Liver (tissue), 9 donors: Measurements from ENCODE around the gene PRR30. TPM values are rescaled to one million over a fixed set of nuclear protein-coding genes. Genes with fewer than 3 reads are reported as not detected.
A peak's percentile ranks its signal among the peaks of the same experiment; 100 is the strongest.

Experiments used
- DNase-seq: peaks from one replicate; pipeline ENCODE4 v3.0.0-alpha.2; 2017; ENCODE audit warnings: low spot score
- H3K27ac ChIP-seq, 2 donors: one replicate each; pipeline ENCODE4 v1.7.0; 2013; ENCODE audit warnings: inconsistent platforms in 2 of 2, low read length in 2 of 2, control low read depth in 1 of 2, low read depth in 1 of 2, mild to moderate bottlenecking in 1 of 2
- H3K27me3 ChIP-seq, 4 donors: one replicate each; pipeline versions ENCODE4 v1.6.1 to v1.7.0; 2013; ENCODE audit warnings: low read length in 3 of 4, inconsistent platforms in 1 of 4, mild to moderate bottlenecking in 1 of 4, moderate library complexity in 1 of 4; ENCODE audit not compliant: control insufficient read depth in 4 of 4, insufficient read depth in 4 of 4
- H3K36me3 ChIP-seq, 4 donors: one replicate each; pipeline versions ENCODE4 v1.6.1 to v1.7.0; 2013; ENCODE audit warnings: low read length in 3 of 4, mild to moderate bottlenecking in 3 of 4, low read depth in 1 of 4, moderate library complexity in 1 of 4; ENCODE audit not compliant: control insufficient read depth in 4 of 4, insufficient read depth in 3 of 4
- H3K4me1 ChIP-seq, 4 donors: one replicate each; pipeline versions ENCODE4 v1.6.1 to v1.7.0; 2013; ENCODE audit warnings: low read length in 3 of 4, mild to moderate bottlenecking in 3 of 4, moderate library complexity in 1 of 4; ENCODE audit not compliant: control insufficient read depth in 4 of 4, insufficient read depth in 4 of 4
- H3K4me3 ChIP-seq, 3 donors: one replicate each; pipeline versions ENCODE4 v1.6.1 to v1.7.0; 2013; ENCODE audit warnings: low read length in 3 of 3, control low read depth in 1 of 3, low read depth in 1 of 3, mild to moderate bottlenecking in 1 of 3
- H3K9ac ChIP-seq, 2 donors: one replicate each; pipeline ENCODE4 v1.7.0; 2013; ENCODE audit warnings: low read length in 2 of 2, mild to moderate bottlenecking in 2 of 2, moderate library complexity in 2 of 2, control low read depth in 1 of 2, low read depth in 1 of 2
- H3K9me3 ChIP-seq, 4 donors: one replicate each; pipeline versions ENCODE4 v1.6.1 to v1.7.0; 2013; ENCODE audit warnings: low read length in 3 of 4; ENCODE audit not compliant: control insufficient read depth in 4 of 4
- CTCF ChIP-seq: fragments of 150-350 bp; IDR thresholded peaks from 2 replicates; pipeline ENCODE4 v1.5.1; 2017; ENCODE audit warnings: improper control_type of control experiment, low read depth, low read length; ENCODE audit not compliant: missing input control
- EGR1 ChIP-seq, 2 donors: IDR thresholded peaks; 2 replicates each; pipeline ENCODE4 v1.6.1; 2016 to 2018; ENCODE audit warnings: antibody characterized with exemption in 2 of 2, low read depth in 2 of 2
- FOXA1 ChIP-seq: IDR thresholded peaks from 2 replicates; pipeline ENCODE4 v1.6.1; 2016; ENCODE audit warnings: antibody characterized with exemption
- FOXA2 ChIP-seq: IDR thresholded peaks from 2 replicates; pipeline ENCODE4 v1.6.1; 2016; ENCODE audit warnings: antibody characterized with exemption
- GABPA ChIP-seq, 2 donors: IDR thresholded peaks in 1 of 2; conservative IDR thresholded peaks in 1 of 2; 2 replicates each; pipeline ENCODE4 v1.6.1; 2016; ENCODE audit warnings: antibody characterized with exemption in 2 of 2, mild to moderate bottlenecking in 1 of 2, moderate library complexity in 1 of 2
- HNF4A ChIP-seq, 2 donors: conservative IDR thresholded peaks; 2 replicates each; pipeline ENCODE4 v1.6.1; 2016; ENCODE audit warnings: antibody characterized with exemption in 2 of 2, mild to moderate bottlenecking in 2 of 2
- HNF4G ChIP-seq: IDR thresholded peaks from 2 replicates; pipeline ENCODE4 v1.6.1; 2016; ENCODE audit warnings: antibody characterized with exemption
- JUND ChIP-seq, 2 donors: IDR thresholded peaks; 2 replicates each; pipeline ENCODE4 v1.6.1; 2016; ENCODE audit warnings: antibody characterized with exemption in 2 of 2
- NR2F2 ChIP-seq: IDR thresholded peaks from 2 replicates; pipeline ENCODE4 v1.6.1; 2016; ENCODE audit warnings: antibody characterized with exemption
- RAD21 ChIP-seq, 2 donors: IDR thresholded peaks; 2 replicates each; pipeline ENCODE4 v1.6.1; 2016; ENCODE audit warnings: antibody characterized with exemption in 2 of 2, mild to moderate bottlenecking in 2 of 2
- RXRA ChIP-seq, 2 donors: IDR thresholded peaks; 2 replicates each; pipeline ENCODE4 v1.6.1; 2017 to 2018; ENCODE audit warnings: antibody characterized with exemption in 2 of 2, mild to moderate bottlenecking in 1 of 2
- SP1 ChIP-seq: IDR thresholded peaks from 2 replicates; pipeline ENCODE4 v1.6.1; 2018; ENCODE audit warnings: antibody characterized with exemption, mild to moderate bottlenecking
- TAF1 ChIP-seq: conservative IDR thresholded peaks from 2 replicates; pipeline ENCODE4 v1.6.1; 2016; ENCODE audit warnings: antibody characterized with exemption, mild to moderate bottlenecking
- YY1 ChIP-seq: IDR thresholded peaks from 2 replicates; pipeline ENCODE4 v1.6.1; 2016; ENCODE audit warnings: antibody characterized with exemption, mild to moderate bottlenecking
- WGBS: extraction: QIAGEN DNeasy Blood & Tissue Kit; methylation state at CpG from one replicate; pipeline ENCODE4 v1.1.7; 2013; 5-methylcytosine and 5-hydroxymethylcytosine counted together
- polyA plus RNA-seq, 2 donors: library from polyadenylated mRNA; stranded (reverse) in 1 of 2; unstranded in 1 of 2; fragments of 200-250 nt in 1 of 2; fragments of >200 nt in 1 of 2; fragmentation: Nextera tagmentation in 1 of 2; extraction: Ambion mirVana in 1 of 2; gene quantifications; one replicate each; pipeline versions ENCODE4 v1.2.1 to v1.2.3, GENCODE V29; 2013 to 2015
- total RNA-seq, 2 donors: library from RNA; depleted of rRNA; stranded (reverse); fragments of >200 nt; gene quantifications; one replicate each; pipeline ENCODE4 v1.2.3, GENCODE V29; 2014
- TF ChIP-seq, protein P1 (sequence below): IDR thresholded peaks from 2 replicates; pipeline ENCODE4 v1.6.1; 2016; ENCODE audit warnings: antibody characterized with exemption
- TF ChIP-seq, protein P2 (sequence below): IDR thresholded peaks from 2 replicates; pipeline ENCODE4 v1.6.1; 2016; ENCODE audit warnings: antibody characterized with exemption, mild to moderate bottlenecking
- TF ChIP-seq, protein P3 (sequence below): IDR thresholded peaks from 2 replicates; pipeline ENCODE4 v1.6.1; 2016; ENCODE audit warnings: antibody characterized with exemption
- TF ChIP-seq, protein P4 (sequence below): IDR thresholded peaks from 2 replicates; pipeline ENCODE4 v1.6.1; 2016; ENCODE audit warnings: antibody characterized with exemption
- donor health status: healthy.
- donor health status: healthy.
- donor health status: healthy.
- donor health status: healthy.
- donor health status: healthy.

PRR30 gene
- total and polyA plus RNA-seq, 4 donors = not detected

DNA sequence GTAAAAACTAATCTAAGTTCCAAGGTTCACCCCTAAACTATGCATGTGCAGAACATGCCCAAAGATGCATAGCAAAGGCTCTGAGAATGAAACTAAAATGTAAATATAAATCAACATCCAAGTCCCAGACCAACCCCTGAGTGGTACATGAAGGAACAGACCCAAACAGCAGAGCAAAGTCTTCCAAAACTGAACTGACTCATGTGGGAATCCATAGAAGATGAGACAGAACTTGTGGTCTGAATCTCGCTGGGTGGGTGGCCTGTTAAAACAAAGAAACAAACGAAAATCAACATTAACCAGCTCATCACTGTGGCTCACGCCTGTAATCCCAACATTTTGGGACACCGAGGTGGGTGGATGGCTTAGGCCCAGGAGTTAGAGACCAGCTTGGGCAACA lies 43.1 kb upstream of the PRR30 start:
- 89% methylated on average over 4 of the region's 4 CpGs for WGBS
- no peaks in the 10 kb centered on the region for H3K27me3 ChIP-seq
- H3K4me1 ChIP-seq = peaks cover 16 to 45% (median 26%) of the 10 kb centered on the region in 4 donors
- no peak overlapping the region for H3K4me3 ChIP-seq
- H3K9me3 ChIP-seq = no peaks in the 10 kb centered on the region
- no peak for TF ChIP-seq GABPA (IDR thresholded peaks at IDR 0.05 in 1 of 2, conservative IDR thresholded peaks at IDR 0.05 in 1 of 2)
- TF ChIP-seq CTCF = no peak
- no peak for TF ChIP-seq NR2F2
- no peak for TF ChIP-seq FOXA2
- no peak for TF ChIP-seq RAD21 (IDR thresholded peaks at IDR 0.05)
- no peak for TF ChIP-seq HNF4A (conservative IDR thresholded peaks at IDR 0.05)
- TF ChIP-seq FOXA1 = no peak
- TF ChIP-seq, protein P1, sequence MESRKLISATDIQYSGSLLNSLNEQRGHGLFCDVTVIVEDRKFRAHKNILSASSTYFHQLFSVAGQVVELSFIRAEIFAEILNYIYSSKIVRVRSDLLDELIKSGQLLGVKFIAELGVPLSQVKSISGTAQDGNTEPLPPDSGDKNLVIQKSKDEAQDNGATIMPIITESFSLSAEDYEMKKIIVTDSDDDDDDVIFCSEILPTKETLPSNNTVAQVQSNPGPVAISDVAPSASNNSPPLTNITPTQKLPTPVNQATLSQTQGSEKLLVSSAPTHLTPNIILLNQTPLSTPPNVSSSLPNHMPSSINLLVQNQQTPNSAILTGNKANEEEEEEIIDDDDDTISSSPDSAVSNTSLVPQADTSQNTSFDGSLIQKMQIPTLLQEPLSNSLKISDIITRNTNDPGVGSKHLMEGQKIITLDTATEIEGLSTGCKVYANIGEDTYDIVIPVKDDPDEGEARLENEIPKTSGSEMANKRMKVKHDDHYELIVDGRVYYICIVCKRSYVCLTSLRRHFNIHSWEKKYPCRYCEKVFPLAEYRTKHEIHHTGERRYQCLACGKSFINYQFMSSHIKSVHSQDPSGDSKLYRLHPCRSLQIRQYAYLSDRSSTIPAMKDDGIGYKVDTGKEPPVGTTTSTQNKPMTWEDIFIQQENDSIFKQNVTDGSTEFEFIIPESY = no peak
- no peak for TF ChIP-seq JUND (IDR thresholded peaks at IDR 0.05)
- no peak for TF ChIP-seq SP1
- no peak for TF ChIP-seq YY1
- TF ChIP-seq EGR1 (IDR thresholded peaks at IDR 0.05; ENCODE audit: low read depth in 2 of 2) = no peak
- no peak for TF ChIP-seq RXRA (IDR thresholded peaks at IDR 0.05)
- TF ChIP-seq HNF4G = no peak
- TF ChIP-seq, protein P2, sequence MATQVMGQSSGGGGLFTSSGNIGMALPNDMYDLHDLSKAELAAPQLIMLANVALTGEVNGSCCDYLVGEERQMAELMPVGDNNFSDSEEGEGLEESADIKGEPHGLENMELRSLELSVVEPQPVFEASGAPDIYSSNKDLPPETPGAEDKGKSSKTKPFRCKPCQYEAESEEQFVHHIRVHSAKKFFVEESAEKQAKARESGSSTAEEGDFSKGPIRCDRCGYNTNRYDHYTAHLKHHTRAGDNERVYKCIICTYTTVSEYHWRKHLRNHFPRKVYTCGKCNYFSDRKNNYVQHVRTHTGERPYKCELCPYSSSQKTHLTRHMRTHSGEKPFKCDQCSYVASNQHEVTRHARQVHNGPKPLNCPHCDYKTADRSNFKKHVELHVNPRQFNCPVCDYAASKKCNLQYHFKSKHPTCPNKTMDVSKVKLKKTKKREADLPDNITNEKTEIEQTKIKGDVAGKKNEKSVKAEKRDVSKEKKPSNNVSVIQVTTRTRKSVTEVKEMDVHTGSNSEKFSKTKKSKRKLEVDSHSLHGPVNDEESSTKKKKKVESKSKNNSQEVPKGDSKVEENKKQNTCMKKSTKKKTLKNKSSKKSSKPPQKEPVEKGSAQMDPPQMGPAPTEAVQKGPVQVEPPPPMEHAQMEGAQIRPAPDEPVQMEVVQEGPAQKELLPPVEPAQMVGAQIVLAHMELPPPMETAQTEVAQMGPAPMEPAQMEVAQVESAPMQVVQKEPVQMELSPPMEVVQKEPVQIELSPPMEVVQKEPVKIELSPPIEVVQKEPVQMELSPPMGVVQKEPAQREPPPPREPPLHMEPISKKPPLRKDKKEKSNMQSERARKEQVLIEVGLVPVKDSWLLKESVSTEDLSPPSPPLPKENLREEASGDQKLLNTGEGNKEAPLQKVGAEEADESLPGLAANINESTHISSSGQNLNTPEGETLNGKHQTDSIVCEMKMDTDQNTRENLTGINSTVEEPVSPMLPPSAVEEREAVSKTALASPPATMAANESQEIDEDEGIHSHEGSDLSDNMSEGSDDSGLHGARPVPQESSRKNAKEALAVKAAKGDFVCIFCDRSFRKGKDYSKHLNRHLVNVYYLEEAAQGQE = no peak
- TF ChIP-seq, protein P3, sequence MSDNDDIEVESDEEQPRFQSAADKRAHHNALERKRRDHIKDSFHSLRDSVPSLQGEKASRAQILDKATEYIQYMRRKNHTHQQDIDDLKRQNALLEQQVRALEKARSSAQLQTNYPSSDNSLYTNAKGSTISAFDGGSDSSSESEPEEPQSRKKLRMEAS = no peak
- TF ChIP-seq TAF1 = no peak
- TF ChIP-seq, protein P4, sequence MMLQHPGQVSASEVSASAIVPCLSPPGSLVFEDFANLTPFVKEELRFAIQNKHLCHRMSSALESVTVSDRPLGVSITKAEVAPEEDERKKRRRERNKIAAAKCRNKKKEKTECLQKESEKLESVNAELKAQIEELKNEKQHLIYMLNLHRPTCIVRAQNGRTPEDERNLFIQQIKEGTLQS = no peak
- DNase-seq = no peak
- H3K27ac ChIP-seq = peak overlapping the region in 1 of 2 donors; percentile 28
- no peaks in the 10 kb centered on the region for H3K36me3 ChIP-seq
- H3K9ac ChIP-seq = no peak overlapping the region
